IPS-15b (cell line): Measurements from ENCODE around the gene TSC22D2.

ENCODE experiments used
- H3K27me3 ChIP-seq: one replicate; pipeline ENCODE4 v1.6.1; 2013; ENCODE audit warnings: low read length; ENCODE audit not compliant: control insufficient read depth, insufficient read depth
- H3K36me3 ChIP-seq: one replicate; pipeline ENCODE4 v1.6.1; 2013; ENCODE audit warnings: low read length; ENCODE audit not compliant: control insufficient read depth, insufficient read depth
- H3K4me1 ChIP-seq: one replicate; pipeline ENCODE4 v1.6.1; 2013; ENCODE audit warnings: mild to moderate bottlenecking, low read length; ENCODE audit not compliant: control insufficient read depth, insufficient read depth
- H3K4me3 ChIP-seq: one replicate; pipeline ENCODE4 v1.5.1; 2013; ENCODE audit warnings: low read depth, low read length
- H3K9ac ChIP-seq: one replicate; pipeline ENCODE4 v1.6.1; 2013; ENCODE audit warnings: low read depth, mild to moderate bottlenecking, low read length
- H3K9me3 ChIP-seq: one replicate; pipeline ENCODE4 v1.6.1; 2013; ENCODE audit warnings: mild to moderate bottlenecking, low read length; ENCODE audit not compliant: control insufficient read depth, insufficient read depth

Gene TSC22D2

DNA sequence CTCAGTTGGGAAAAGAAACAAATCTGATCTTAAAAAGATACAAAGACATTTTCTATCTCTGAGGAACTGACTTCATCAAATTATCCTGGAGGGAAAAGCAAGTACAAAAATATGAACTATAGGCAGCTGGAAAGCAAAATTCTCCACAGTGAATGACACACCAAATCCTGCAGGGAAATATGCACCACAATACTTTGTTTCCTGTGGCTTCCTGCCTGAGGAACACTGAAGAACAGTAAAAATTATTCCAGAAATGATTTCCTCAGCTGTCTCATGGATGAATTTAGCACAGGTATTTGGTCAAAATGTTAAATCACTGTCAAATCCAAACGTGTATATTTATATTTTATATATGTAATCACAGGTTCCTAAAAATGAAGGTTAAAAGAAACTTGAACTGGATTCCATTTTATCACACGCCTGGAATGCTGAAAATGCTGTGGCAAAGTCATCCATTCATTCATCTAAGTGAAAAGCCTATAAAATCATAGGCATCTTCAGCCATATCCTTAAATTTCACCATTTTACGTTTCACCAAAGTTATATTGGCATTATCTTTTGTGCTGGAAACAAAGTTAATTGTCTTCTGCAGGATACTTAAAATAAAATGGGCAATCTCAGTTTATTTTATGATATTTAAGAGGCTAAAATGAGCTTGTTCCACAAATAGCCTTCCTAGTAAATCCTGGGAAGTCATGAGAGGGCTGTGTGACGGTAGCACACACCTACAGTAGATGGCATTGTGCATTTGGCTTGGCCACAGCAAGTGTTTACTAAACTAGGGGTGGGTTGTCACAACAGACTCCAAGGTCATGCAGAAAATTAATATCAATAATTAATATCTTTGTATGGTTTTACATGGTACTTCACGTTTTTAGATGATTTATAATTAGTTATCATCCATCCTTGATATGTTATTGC lies 19.3 kb upstream of the TSC22D2 start:
- no peaks in the 10 kb centered on the region for H3K9me3 ChIP-seq
- H3K4me3 ChIP-seq, result no peak overlapping the region
- H3K9ac ChIP-seq, result no peak overlapping the region
- H3K36me3 ChIP-seq, result no peaks in the 10 kb centered on the region
- peaks cover 9% of the 10 kb centered on the region for H3K4me1 ChIP-seq
- H3K27me3 ChIP-seq, result no peaks in the 10 kb centered on the region

DNA sequence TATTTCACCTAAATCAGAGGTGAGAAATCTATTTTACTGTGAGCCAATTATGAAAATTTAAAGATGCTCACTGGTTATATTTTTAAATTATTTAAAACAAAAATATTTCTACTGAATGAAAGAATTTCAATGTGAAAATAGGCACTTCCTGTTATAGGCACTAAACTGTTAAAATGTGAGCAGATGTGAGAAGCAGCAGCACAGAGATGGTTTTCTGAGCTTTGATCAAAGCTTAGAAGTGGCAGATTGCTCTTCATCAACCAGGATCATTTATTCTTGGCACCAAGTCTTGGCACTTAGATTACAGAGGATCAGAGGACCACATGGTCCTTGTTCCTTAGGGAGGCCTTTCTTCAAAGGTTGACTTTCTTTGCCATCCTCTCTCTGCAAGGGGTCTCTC lies 18.0 kb upstream of the TSC22D2 start:
- Histone ChIP-seq H3K36me3 (no peaks in the 10 kb centered on the region), H3K4me3 (no peak overlapping the region), H3K9me3 (no peaks in the 10 kb centered on the region), H3K27me3 (no peaks in the 10 kb centered on the region), H3K4me1 (peaks cover 8% of the 10 kb centered on the region), H3K9ac (no peak overlapping the region)

DNA sequence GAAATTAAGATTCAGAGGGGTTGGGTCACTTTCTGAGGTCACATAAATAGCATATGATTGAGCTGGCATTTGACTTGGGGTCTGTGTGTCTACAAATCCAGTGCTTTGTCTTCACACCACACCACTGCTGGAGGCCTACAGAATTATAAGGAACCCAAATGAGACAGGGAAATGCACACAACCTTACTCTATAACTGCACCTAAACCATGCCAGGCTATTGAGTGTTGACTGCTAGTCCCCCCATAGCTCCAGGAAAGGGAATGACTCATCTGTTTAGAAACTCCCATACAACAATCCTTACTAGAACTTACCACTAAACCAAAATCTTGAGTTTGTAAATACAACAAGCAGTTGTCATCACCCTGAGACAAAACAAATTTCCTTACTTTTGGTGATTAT lies 16.9 kb upstream of the TSC22D2 start:
- Histone ChIP-seq H3K9ac (no peak overlapping the region), H3K27me3 (no peaks in the 10 kb centered on the region), H3K9me3 (no peaks in the 10 kb centered on the region), H3K4me3 (no peak overlapping the region), H3K4me1 (no peaks in the 10 kb centered on the region), H3K36me3 (no peaks in the 10 kb centered on the region)

- H3K36me3 ChIP-seq, result no peaks in the 10 kb centered on the region
- no peak overlapping the region for H3K4me3 ChIP-seq
These were observed 14.4 kb upstream of the TSC22D2 start for GRCh38 chr3:150393745-150394144.

GRCh38 chr3:150394606-150395005 lies 13.5 kb upstream of the TSC22D2 start:
- no peak overlapping the region for H3K9ac ChIP-seq
- H3K36me3 ChIP-seq, result no peaks in the 10 kb centered on the region
- no peaks in the 10 kb centered on the region for H3K9me3 ChIP-seq
- no peaks in the 10 kb centered on the region for H3K4me1 ChIP-seq
- H3K27me3 ChIP-seq, result no peaks in the 10 kb centered on the region
- no peak overlapping the region for H3K4me3 ChIP-seq

More at GRCh38 chr3:150393745-150394144, 14.4 kb upstream of the TSC22D2 start:
- Histone ChIP-seq H3K4me1 (no peaks in the 10 kb centered on the region), H3K9ac (no peak overlapping the region), H3K27me3 (no peaks in the 10 kb centered on the region), H3K9me3 (no peaks in the 10 kb centered on the region)

- Histone ChIP-seq H3K4me3 (no peak overlapping the region), H3K27me3 (no peaks in the 10 kb centered on the region), H3K36me3 (no peaks in the 10 kb centered on the region), H3K4me1 (no peaks in the 10 kb centered on the region), H3K9me3 (no peaks in the 10 kb centered on the region), H3K9ac (no peak overlapping the region)
These were observed 11.6 kb upstream of the TSC22D2 start for GRCh38 chr3:150396491-150396890.

GRCh38 chr3:150396956-150397550 lies 11.0 kb upstream of the TSC22D2 start:
- Histone ChIP-seq H3K36me3 (no peaks in the 10 kb centered on the region), H3K27me3 (no peaks in the 10 kb centered on the region)

DNA sequence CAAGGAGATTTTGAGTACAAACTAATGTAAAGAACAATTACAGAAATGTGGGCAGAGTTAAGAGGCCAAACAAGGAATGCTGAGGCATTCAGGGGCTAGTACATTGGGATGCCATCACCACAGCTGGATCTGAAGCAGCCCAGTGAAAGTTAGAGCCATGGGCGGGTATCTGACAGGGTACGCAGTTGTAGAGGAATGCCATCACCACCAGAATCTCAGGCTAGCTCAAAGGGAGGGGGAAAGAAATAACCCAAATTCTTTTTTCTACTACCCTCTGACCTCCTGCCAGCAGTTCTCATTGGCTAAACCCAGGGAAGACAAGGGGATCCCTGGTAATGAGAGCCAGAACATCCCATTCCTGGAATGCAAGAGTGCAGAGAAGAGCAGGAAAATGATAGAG lies 9.0 kb upstream of the TSC22D2 start:
- Histone ChIP-seq H3K9me3 (no peaks in the 10 kb centered on the region), H3K27me3 (no peaks in the 10 kb centered on the region), H3K36me3 (no peaks in the 10 kb centered on the region), H3K4me3 (no peak overlapping the region), H3K9ac (no peak overlapping the region), H3K4me1 (peaks cover 3% of the 10 kb centered on the region)

More at GRCh38 chr3:150396956-150397550, 11.0 kb upstream of the TSC22D2 start:
- no peak overlapping the region for H3K9ac ChIP-seq
- H3K4me3 ChIP-seq, result no peak overlapping the region
- no peaks in the 10 kb centered on the region for H3K4me1 ChIP-seq
- H3K9me3 ChIP-seq, result no peaks in the 10 kb centered on the region

DNA sequence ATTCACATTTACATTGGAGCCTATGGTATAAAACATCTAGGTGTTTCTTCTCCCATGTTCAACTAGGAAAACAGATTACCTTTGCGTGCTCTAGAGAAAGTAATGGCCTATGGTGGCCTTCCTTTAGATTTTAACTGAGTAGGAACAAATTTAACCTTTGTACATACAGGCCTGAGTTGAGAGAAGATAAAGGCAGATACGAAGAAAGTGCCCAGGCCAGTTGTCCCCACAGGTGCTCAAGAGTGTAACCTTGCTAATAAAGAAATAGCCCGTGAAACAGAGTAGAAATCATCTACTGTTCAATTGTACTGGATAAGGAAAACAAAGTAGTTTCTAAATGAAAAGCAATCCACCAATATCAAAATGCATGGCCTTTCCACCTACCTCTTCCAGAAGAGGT lies 6.8 kb upstream of the TSC22D2 start:
- H3K9ac ChIP-seq, result no peak overlapping the region
- no peaks in the 10 kb centered on the region for H3K9me3 ChIP-seq
- no peak overlapping the region for H3K4me3 ChIP-seq
- no peaks in the 10 kb centered on the region for H3K36me3 ChIP-seq
- H3K4me1 ChIP-seq, result peaks cover 3% of the 10 kb centered on the region
- H3K27me3 ChIP-seq, result no peaks in the 10 kb centered on the region

DNA sequence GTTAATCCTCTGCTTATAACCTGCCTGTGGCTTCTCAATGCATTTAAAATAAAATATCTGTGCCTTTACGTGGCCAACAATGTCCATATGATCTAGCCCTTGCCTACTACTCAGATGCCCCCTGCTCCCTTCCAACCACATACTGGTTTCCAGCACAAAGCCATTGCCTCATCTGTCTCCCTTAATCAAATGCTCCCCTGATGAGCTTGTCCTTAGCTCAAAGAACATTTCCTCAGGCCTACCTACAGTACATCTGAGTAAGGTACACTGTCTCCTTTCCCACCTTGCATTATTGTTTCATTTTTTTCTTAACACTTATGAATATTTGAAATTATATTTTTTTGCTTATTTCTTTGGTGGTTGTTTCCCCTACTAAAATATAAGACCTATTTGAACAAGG lies 5.9 kb upstream of the TSC22D2 start:
- no peaks in the 10 kb centered on the region for H3K36me3 ChIP-seq
- H3K9me3 ChIP-seq, result no peaks in the 10 kb centered on the region
- H3K4me1 ChIP-seq, result peaks cover 3% of the 10 kb centered on the region
- H3K27me3 ChIP-seq, result no peaks in the 10 kb centered on the region
- H3K9ac ChIP-seq, result no peak overlapping the region
- no peak overlapping the region for H3K4me3 ChIP-seq

GRCh38 chr3:150404023-150404422 lies 4.1 kb upstream of the TSC22D2 start:
- H3K27me3 ChIP-seq, result no peaks in the 10 kb centered on the region
- peaks cover 3% of the 10 kb centered on the region for H3K4me1 ChIP-seq
- no peaks in the 10 kb centered on the region for H3K9me3 ChIP-seq
- H3K36me3 ChIP-seq, result no peaks in the 10 kb centered on the region
- no peak overlapping the region for H3K4me3 ChIP-seq
- no peak overlapping the region for H3K9ac ChIP-seq
